ENCODE results near the gene CCND2.

CCND2 gene

DNA sequence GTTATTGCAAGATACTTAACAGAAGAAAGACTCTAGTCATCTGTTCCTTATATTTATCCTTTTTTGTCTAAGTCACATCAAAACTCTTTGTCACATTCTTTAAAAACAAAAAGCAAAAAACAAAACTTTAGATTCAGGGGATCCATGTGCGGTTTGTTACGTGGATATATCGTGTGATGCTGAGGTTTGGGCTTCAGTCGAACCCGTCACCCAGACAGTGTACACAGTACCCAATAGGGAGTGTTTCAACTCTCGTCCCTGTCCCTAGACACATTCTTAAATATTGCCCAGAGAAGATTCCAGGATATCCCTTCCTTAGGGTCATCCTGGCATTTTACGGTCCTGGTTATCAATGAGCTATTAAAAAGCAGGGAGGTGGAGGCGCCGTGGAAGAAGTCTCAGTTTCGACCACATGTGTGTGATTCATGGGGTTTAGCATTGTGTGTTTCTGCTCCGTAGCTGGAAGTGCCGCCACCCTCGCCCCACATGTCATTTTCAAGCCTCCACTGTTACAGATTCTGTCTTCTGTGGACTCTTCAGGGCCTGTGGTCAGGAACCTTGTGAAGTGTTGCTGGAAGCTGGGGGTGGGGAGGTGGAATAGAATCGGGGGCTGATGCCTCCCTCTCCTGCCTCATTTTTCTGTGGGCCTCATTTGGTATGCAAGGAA lies 19.9 kb downstream of the CCND2 start:
- no peak for DNase-seq

DNA sequence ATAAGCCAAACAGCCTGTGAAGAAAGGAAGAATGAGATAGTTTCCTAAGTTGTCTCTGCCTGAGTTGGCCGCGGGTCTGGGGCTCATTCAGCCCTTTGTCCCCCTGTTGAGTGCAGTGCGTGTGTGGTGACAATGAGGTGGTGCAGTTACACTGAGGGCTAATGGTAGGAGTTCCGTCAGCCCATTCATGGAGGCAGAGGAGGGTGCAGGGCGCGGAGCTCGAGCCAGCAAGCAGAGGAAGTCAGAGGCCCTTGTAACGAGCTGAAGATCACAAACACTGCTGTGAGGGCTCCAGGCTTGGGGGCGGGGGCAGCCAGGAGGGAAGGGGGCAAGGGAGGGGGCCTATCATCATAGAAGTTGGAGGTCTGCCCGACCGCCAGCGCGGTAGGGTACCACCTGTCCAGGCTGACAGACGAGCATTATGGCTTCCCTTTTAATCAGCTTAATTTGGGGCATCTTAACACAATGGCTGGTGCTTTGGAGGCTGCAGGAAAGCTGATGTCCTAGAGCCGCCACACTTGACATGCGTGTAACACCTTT lies 20.5 kb downstream of the CCND2 start:
- DNase-seq: no peak

DNA sequence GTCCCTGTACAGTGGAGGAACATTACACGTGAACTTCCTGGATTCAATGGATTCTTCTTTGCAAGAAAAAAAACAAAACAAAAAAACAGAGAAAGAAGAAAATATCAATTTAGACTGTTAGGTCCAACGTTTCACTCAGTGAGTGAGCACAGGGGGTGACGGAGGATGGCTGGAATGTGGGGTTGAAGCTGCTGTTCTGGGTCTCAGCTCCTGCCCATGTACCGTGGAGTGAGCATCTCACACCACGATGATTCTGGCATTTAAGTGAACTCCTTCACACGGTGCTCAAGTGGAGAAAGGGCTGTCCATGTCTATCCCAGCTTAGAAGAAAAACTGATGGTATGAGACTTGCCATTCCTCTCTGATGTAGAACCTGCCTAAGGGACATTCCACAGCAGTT lies 23.2 kb downstream of the CCND2 start:
- DNase-seq: no peak

DNA sequence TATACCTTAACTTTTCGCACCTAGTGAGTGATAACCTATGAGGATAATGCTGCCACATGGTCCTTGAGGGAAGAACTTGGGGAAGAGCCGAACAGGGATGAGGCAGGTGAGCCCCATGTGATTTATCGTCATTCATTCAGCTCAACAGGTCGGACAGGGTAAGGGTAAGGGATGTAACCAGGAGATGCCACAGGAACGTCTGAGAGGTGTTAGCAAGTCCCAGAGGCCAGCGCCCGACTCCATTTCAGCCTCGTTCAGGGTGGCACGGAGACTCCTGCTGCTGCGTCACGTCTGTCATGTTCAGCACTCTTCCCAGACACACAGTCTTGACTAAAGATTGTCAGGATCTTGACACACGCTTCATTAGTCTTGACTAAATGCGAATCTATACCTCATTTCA lies 24.1 kb downstream of the CCND2 start:
- DNase-seq: no peak

DNA sequence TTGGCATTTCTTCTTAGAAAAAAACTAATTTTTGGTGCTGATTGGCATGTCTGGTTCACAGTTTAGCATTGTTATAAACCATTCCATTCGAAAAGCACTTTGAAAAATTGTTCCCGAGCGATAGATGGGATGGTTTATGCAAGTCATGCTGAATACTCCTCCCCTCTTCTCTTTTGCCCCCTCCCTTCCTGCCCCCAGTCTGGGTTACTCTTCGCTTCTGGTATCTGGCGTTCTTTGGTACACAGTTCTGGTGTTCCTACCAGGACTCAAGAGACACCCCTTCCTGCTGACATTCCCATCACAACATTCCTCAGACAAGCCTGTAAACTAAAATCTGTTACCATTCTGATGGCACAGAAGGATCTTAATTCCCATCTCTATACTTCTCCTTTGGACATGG lies 27.3 kb downstream of the CCND2 start:
- DNase-seq: no peak

DNA sequence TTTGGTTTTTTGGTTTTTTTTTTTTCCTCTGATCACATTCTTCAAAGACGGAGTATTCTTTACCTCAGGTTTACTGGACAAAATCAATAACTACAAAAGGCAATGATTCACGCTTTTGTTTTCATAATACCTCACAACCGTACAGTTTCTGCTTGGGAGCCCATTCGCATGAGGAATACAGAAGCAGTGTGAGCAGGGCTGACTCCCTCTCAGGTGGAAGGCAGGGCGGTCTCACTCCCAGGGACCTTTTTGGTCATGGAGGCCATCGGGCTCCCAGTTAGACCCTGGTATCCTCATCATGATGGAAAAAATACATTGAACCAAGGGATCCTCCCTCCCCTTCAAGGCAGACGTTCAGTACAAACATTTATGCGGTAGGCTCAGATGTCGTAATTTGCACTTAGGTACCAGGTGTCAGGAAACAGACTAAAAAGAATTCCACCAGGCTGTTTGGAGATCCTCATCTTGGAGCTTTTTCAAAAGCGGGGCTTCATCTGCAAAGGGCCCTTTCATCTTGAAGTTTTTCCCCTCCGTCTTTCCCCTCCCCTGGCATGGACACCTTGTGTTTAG lies 28.5 kb downstream of the CCND2 start:
- no peak for DNase-seq

DNA sequence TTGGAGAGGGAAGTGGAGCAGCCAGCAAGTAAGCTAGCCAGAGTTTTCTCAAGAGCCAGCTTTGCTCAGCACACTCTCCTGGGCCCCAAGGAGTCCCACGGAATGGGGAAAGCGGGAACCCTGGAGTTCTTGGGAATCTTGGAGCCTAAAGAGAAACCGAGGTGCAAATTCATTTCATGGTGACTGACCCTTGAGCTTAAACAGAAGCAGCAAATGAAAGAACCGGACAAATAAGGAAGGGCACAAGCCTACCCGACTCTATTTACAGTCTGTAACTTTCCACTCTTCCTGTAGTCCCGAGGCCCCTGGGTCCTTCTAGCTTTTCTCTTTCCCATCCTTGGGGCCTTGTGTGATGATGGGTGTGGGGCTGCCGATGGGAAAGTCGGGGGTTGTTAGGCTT lies 29.3 kb downstream of the CCND2 start:
- no peak for DNase-seq

DNA sequence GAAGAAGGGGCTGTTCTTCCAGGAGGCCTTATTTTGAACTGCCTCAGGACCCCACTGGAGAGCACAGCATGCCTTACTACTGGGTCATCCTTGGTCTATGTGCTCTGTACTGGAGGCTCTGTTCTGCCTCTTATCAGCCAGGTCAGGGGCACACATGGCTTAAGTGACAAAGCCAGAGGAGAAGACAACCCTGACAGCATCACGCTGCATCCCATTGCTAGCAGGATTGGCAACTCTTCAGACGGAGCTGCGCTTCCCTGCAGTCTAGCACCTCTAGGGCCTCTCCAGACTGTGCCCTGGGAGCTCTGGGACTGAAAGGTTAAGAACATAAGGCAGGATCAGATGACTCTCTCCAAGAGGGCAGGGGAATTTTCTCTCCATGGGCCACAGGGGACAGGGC lies 30.2 kb downstream of the CCND2 start:
- DNase-seq: no peak

DNA sequence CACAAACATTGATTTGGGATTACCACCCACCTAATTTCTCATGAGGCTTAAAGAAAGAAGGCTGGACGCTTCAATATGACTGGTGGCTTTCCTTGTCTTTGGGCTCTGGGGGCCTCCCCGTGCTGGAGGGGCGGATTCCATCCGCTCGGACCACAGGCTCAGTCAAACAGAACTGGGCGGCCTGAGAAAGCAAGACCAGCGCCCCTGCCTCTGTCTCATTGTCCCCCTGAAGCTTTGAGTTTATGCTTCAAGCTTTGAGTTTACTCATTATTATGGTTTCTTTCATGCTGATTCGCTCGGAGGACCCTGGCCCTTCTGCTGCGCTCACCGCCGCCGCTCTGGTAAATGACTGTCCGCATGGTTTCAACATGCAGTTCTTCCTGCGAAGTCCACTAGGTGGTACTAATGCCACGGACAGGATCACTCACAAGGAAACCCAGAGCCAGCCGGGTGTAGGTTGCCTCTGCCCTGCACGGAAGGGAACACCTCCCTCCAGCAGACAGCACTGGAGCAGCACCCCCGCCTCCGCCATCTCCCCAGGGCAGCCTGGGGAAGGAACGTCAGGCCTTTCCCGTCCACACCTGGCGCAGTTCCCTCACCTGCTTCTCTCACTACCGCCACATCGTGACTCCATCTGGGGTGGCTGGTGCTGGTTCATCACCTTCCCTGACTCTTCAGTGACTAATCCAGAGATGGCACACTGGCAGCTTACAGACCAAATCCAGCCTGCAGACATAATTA lies 34.2 kb downstream of the CCND2 start:
- DNase-seq: peak; percentile 73

DNA sequence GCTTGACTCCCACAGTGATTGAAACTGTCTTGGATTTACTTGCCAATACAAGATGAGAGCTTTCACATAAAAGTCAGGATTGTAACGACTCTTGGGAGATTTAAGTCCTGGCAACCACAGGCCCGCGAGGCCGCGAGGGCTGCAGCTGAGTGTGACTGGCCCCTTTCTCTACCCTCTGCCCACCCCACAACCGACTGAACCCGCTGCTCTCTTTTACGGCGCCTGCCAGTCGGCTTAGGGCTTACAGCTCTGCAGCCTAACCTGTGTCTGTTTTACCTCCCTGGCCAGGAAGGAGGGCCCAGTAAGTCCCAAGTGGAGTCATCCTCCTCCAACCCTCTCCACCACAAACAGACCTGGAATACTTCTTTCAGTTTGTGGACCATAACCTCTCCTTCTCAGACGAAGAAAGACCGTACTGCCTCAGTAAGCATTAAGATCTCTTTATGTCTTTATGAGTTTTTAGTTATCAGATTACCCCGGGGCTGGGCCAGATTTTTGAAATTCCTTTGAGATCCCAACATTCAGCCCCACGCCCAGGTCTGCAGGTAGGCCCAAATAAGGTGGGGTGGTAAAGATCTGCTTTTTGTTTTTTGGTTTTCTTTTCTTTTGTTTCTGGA lies 34.9 kb downstream of the CCND2 start:
- DNase-seq: no peak

DNA sequence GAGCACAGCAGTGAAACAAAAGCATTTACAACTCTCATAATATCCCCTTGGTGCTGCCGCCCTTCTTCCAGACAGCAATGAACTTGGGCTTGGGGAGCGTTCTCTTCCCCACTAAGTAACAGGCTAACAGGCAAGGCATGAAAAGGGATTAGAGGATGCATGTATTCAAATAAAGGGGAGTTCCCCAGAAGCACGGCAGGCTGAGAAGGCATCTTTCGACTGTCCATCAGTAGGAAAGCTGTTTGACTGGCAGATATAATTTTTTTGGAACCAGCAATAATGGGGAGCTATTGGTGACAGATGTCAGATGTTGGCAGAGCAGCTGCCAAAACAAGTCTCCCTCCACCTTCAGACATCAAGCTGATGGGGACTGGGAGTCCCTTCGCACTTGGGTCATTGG lies 38.2 kb downstream of the CCND2 start:
- no peak for DNase-seq

DNA sequence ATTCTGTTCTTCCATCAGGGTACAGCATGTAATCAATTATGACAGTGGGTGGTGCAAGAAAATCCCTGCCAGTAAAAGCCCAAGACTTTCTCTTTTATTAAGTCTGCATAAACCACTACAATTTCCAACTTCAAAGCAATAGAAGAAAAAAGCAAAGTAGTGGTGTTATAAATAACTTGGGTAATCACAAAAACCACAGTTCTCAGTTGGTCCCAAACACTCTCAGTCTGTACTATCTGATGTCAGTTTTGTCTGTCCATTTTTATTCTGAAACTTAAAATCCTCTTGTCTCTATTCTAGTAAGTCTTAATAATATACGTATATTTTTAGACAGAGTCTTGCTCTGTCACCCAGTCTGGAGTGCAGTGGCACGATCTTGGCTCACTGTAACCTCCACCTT lies 38.7 kb downstream of the CCND2 start:
- DNase-seq: no peak

DNA sequence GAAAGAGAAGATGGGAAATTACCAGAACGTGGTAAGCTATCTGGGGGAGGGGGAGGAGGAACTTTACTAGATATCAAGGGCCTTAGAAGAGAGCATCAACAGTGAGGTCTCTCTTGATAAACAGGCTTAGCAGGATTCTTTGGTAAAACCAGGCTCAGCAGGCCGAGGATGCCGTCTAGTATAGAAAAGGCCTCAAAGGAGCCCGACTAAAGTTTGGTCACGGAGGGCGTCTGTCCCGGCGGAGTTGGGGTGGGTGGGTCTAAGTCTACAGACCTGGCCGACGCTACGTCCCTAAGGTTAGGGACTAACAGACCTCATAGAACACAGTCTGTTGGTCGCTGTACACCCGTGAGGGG lies 46.9 kb downstream of the CCND2 start:
- DNase-seq: no peak

DNA sequence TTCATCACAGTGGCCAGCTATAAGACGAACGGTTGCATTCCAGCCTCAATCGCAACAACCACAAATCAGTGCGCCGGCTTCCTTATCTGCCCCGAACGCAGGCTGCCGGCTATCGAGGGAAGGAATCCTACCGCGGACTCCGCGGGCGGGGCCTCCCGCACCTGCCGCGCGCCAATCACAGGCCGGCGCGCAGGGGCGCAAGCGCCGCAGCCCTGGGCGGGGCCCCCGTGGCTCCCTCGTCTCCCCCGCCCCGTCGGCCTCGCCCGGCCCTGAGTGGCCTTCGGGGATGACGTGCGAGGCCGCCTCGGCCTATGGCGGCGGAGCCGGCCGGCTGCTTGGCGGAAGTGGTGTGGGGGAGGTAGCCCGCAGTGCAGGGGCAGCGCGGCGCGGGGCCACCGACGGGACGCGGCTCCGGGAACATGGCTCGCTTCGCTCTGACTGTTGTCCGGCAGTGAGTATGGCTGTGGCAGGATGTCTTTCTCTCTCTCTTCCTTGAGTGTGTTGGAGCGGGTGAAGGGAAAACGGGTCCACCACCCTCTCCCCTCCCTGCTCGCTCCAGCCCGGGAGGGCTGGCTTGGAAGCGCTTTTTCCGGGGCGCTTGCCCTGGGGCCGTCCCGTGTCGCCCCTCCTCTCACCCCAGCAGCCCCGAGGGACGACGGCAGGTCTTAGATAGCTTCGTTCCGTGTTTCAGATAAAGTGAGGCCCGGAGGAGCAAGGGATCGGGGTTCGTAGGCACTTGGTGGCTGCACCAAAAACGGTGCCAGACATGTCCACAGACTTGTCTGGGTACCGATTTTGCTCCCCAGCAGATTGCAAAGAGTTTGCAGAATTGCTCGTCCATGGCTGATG lies 47.5 kb downstream of the CCND2 start, which contains the start of gene TIGAR:
TSS of gene TIGAR (plus strand) at position 361 of the 849 bp plus-strand sequence. CDS start at position 420, 59 bp downstream.
- DNase-seq: peak; percentile 93

DNA sequence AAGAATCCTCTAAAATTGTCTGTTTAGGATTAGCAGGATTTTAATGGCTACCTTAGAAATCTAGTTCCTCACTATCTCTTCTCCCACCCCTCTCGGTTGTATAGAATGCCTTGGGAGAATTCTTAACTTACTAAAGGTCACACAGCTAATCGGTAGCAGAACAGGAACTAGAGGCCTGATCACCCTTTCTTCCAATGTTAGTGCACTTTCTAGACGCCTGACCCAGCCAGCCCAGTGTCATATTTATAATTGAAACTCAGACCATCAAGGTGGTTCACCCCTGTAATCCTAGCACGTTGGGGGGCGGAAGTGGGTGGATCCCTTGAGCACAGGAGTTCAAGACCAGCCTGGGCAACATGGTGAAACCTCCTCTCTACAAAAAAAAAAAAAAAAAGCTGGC lies 49.2 kb downstream of the CCND2 start:
- DNase-seq: no peak
